Mesenchymal stem cell (in vitro differentiated cells and primary cell): ENCODE data around the gene NEU4.

Experiments used
- DNase-seq: peaks from one replicate; pipeline ENCODE4 v3.0.0-alpha.2; 2013
- H2AFZ ChIP-seq: one replicate; pipeline ENCODE4 v1.6.1; 2013; ENCODE audit warnings: low read depth, mild to moderate bottlenecking, control low read depth, inconsistent platforms, low read length, moderate library complexity
- H2AK5ac ChIP-seq: 2 replicates; pipeline ENCODE4 v1.6.1; 2013; ENCODE audit warnings: low read length, moderate library complexity, mild to moderate bottlenecking, inconsistent platforms; ENCODE audit not compliant: severe bottlenecking
- H2BK120ac ChIP-seq: one replicate; pipeline ENCODE4 v1.6.1; 2013; ENCODE audit warnings: low read depth, mild to moderate bottlenecking, inconsistent platforms, low read length, moderate library complexity
- H2BK12ac ChIP-seq, 2 experiments: one replicate each; pipeline ENCODE4 v1.6.1; 2013; ENCODE audit warnings: inconsistent platforms in 2 of 2, low read length in 2 of 2, mild to moderate bottlenecking in 2 of 2, moderate library complexity in 2 of 2, control low read depth in 1 of 2
- H2BK15ac ChIP-seq: one replicate; pipeline ENCODE4 v1.6.1; 2013; ENCODE audit warnings: mild to moderate bottlenecking, low read depth, inconsistent platforms; ENCODE audit not compliant: poor library complexity, severe bottlenecking
- H2BK5ac ChIP-seq: 2 replicates; pipeline ENCODE4 v1.6.1; 2013; ENCODE audit warnings: low read depth, mild to moderate bottlenecking, low read length, control low read depth, inconsistent platforms; ENCODE audit not compliant: poor library complexity, severe bottlenecking
- H3K14ac ChIP-seq, 2 experiments: one replicate each; pipeline ENCODE4 v1.6.1; 2013; ENCODE audit warnings: inconsistent platforms in 2 of 2, low read length in 2 of 2, control low read depth in 1 of 2, mild to moderate bottlenecking in 1 of 2, moderate library complexity in 1 of 2
- H3K18ac ChIP-seq, 2 experiments: one replicate each; pipeline ENCODE4 v1.6.1; 2013; ENCODE audit warnings: inconsistent platforms in 2 of 2, low read length in 2 of 2, control low read depth in 1 of 2, low read depth in 1 of 2, mild to moderate bottlenecking in 1 of 2
- H3K23ac ChIP-seq, 2 experiments: one replicate each; pipeline ENCODE4 v1.6.1; 2013; ENCODE audit warnings: inconsistent platforms in 2 of 2, low read length in 2 of 2, mild to moderate bottlenecking in 2 of 2, moderate library complexity in 2 of 2, control low read depth in 1 of 2
- H3K27ac ChIP-seq: 2 replicates; pipeline ENCODE4 v1.5.1; 2013; ENCODE audit warnings: mild to moderate bottlenecking, moderate library complexity, low read length, control low read depth, inconsistent platforms; ENCODE audit not compliant: poor library complexity, severe bottlenecking
- H3K27me3 ChIP-seq, 2 experiments: 2 replicates each; pipeline versions ENCODE4 v1.6.1 to v1.7.0; 2013; ENCODE audit warnings: low read length in 2 of 2, mild to moderate bottlenecking in 2 of 2, moderate library complexity in 2 of 2, control low read depth in 1 of 2, inconsistent platforms in 1 of 2; ENCODE audit not compliant: control insufficient read depth in 1 of 2, insufficient read depth in 1 of 2
- H3K36me3 ChIP-seq, 2 experiments: 2 replicates each; pipeline versions ENCODE4 v1.6.1 to v1.7.0; 2013; ENCODE audit warnings: low read length in 2 of 2, control low read depth in 1 of 2, inconsistent platforms in 1 of 2, low read depth in 1 of 2, mild to moderate bottlenecking in 1 of 2; ENCODE audit not compliant: insufficient read depth in 2 of 2, control insufficient read depth in 1 of 2
- H3K4ac ChIP-seq, 2 experiments: one replicate each; pipeline ENCODE4 v1.6.1; 2013; ENCODE audit warnings: inconsistent platforms in 2 of 2, low read length in 2 of 2, mild to moderate bottlenecking in 2 of 2, moderate library complexity in 2 of 2, control low read depth in 1 of 2, low read depth in 1 of 2
- H3K4me1 ChIP-seq: 2 replicates; pipeline ENCODE4 v1.6.1; 2013; ENCODE audit warnings: low read depth, low read length, control low read depth; ENCODE audit not compliant: control insufficient read depth, insufficient read depth
- H3K4me2 ChIP-seq: 2 replicates; pipeline ENCODE4 v1.6.1; 2013; ENCODE audit warnings: low read length, mild to moderate bottlenecking, inconsistent platforms; ENCODE audit not compliant: poor library complexity, severe bottlenecking
- H3K4me3 ChIP-seq, 2 experiments: 2 replicates each; pipeline versions ENCODE4 v1.5.1 to v1.7.0; 2013; ENCODE audit warnings: low read length in 2 of 2, mild to moderate bottlenecking in 2 of 2, control low read depth in 1 of 2, low read depth in 1 of 2; ENCODE audit not compliant: insufficient read depth in 1 of 2
- H3K79me1 ChIP-seq: replicated peaks from 2 replicates; pipeline ENCODE4 v1.6.1; 2013; ENCODE audit warnings: mild to moderate bottlenecking, control low read depth, low read length, inconsistent platforms; ENCODE audit not compliant: poor library complexity, severe bottlenecking
- H3K9ac ChIP-seq: 2 replicates; pipeline ENCODE4 v1.7.0; 2013; ENCODE audit warnings: mild to moderate bottlenecking, low read length, moderate library complexity
- H3K9me3 ChIP-seq: 2 replicates; pipeline ENCODE4 v1.7.0; 2013; ENCODE audit warnings: mild to moderate bottlenecking, low read length; ENCODE audit not compliant: control insufficient read depth
- H4K8ac ChIP-seq: one replicate; pipeline ENCODE4 v1.6.1; 2013; ENCODE audit warnings: inconsistent platforms, mild to moderate bottlenecking, low read length, moderate library complexity
- H4K91ac ChIP-seq: one replicate; pipeline ENCODE4 v1.6.1; 2013; ENCODE audit warnings: mild to moderate bottlenecking, low read length, inconsistent platforms
- WGBS: methylation state at CpG from one replicate; pipeline ENCODE4 v1.1.7; 2013; ENCODE audit warnings: mixed read lengths; 5-methylcytosine and 5-hydroxymethylcytosine counted together

NEU4 gene

GRCh38 chr2:241851325-241852115 lies 42.5 kb downstream of the NEU4 start:
- Histone ChIP-seq H3K4me3 (no peak overlapping the region), H4K91ac (no peak overlapping the region), H3K27ac (no peak overlapping the region), H3K18ac (no peak overlapping the region), H2AK5ac (no peak overlapping the region), H3K4me2 (no peak overlapping the region), H3K23ac (no peak overlapping the region), H3K27me3 (peaks cover 5 to 35% of the 10 kb centered on the region in 2 experiments), H4K8ac (no peak overlapping the region), H2BK15ac (no peak overlapping the region), H3K9ac (no peak overlapping the region), H3K14ac (no peak overlapping the region), H2BK12ac (no peak overlapping the region), H3K79me1 (no peaks in the 10 kb centered on the region), H3K4ac (no peak overlapping the region), H2AFZ (no peak overlapping the region), H2BK120ac (no peak overlapping the region), H3K4me1 (peaks cover 15% of the 10 kb centered on the region), H2BK5ac (no peak overlapping the region), H3K36me3 (no peaks in the 10 kb centered on the region), H3K9me3 (no peaks in the 10 kb centered on the region)
- DNase-seq: no peak
- WGBS: 89% methylated on average over 26 of the region's 26 CpGs

DNA sequence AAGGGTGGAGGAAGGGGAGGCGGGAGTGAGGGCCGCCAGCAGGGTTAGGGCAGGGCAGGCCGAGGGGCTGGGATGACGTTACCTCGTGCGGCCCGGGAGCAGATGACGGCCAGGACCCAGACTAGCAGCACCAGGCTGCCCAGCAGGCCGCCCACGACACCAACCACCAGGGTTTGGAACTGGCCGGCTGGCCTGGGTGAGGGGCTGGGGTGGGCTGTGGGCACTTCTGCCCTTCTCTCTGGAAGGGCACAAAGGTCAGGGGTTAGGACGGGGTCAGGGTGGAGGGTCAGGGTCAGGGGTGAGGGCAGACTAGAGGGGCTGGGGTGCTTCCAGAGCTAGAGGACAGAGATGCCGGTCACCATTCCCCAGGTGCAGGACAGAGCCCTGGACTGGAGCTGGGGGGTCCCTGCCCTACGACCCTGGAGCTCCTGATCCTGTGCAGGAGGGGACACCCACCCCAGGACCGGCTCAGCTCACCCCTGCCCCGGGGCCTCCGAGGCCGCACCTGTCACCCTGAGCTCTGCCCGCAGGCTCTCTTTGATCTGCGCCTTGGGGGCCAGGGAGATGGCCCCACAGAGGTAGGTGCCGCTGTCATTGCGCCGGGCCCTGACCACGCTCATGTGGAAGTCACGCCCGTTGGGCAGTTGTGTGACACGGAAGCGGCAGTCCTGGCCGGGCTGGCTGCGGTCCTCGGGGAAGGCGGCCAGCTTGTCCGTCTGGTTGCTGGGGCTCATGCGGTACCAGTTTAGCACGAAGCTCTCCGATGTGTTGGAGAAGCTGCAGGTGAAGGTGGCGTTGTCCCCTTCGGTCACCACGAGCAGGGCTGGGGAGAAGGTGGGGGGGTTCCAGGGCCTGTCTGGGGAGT lies 43.4 kb downstream of the NEU4 start:
- H3K18ac ChIP-seq: no peak overlapping the region
- 91% methylated on average over 38 of the region's 39 CpGs for WGBS

GRCh38 chr2:241852981-241853631 lies 44.1 kb downstream of the NEU4 start:
- Histone ChIP-seq H3K79me1 (no peaks in the 10 kb centered on the region), H3K18ac (no peak overlapping the region), H3K9me3 (no peaks in the 10 kb centered on the region), H3K27me3 (peaks cover 4 to 43% of the 10 kb centered on the region in 2 experiments), H2BK120ac (no peak overlapping the region), H3K14ac (no peak overlapping the region), H3K23ac (no peak overlapping the region), H4K8ac (no peak overlapping the region), H2BK5ac (peak overlapping the region; percentile 63), H3K4me3 (no peak overlapping the region), H3K9ac (no peak overlapping the region), H3K4me2 (no peak overlapping the region), H2BK15ac (peak overlapping the region; percentile 48), H2AK5ac (no peak overlapping the region), H3K4me1 (peaks cover 15% of the 10 kb centered on the region), H3K4ac (no peak overlapping the region), H2AFZ (no peak overlapping the region), H4K91ac (no peak overlapping the region), H3K36me3 (no peaks in the 10 kb centered on the region), H2BK12ac (no peak overlapping the region), H3K27ac (no peak overlapping the region)
- DNase-seq: no peak
- WGBS: 86% methylated on average over 10 of the region's 10 CpGs

More for the DNA sequence above, 43.4 kb downstream of the NEU4 start:
- Histone ChIP-seq H3K27me3 (peaks cover 4 to 42% of the 10 kb centered on the region in 2 experiments), H3K79me1 (no peaks in the 10 kb centered on the region), H2AFZ (no peak overlapping the region), H3K9me3 (no peaks in the 10 kb centered on the region), H4K91ac (no peak overlapping the region), H3K36me3 (no peaks in the 10 kb centered on the region), H3K4ac (no peak overlapping the region), H4K8ac (no peak overlapping the region), H2AK5ac (no peak overlapping the region), H3K9ac (no peak overlapping the region), H3K4me3 (no peak overlapping the region), H2BK12ac (no peak overlapping the region), H2BK15ac (no peak overlapping the region), H2BK5ac (no peak overlapping the region), H3K4me1 (peaks cover 15% of the 10 kb centered on the region), H3K27ac (no peak overlapping the region), H3K4me2 (no peak overlapping the region), H3K14ac (no peak overlapping the region), H2BK120ac (no peak overlapping the region), H3K23ac (no peak overlapping the region)
- no peak for DNase-seq
